ENCODE results near the gene PIGQ.

The PIGQ gene

GRCh38 chr16:539901-540530 is 29.8 kb upstream of the PIGQ start:
- DNase-seq (ENCODE audit: low spot score) = no peak
- Histone ChIP-seq H3K27me3 (ENCODE audit: insufficient read depth, poor library complexity, severe bottlenecking) (no peaks in the 10 kb centered on the region), H3K4me1 (ENCODE audit: insufficient read depth, poor library complexity, severe bottlenecking) (peaks cover 8% of the 10 kb centered on the region), H3K9me3 (ENCODE audit: severe bottlenecking) (no peaks in the 10 kb centered on the region), H3K27ac (ENCODE audit: poor library complexity, severe bottlenecking) (no peak overlapping the region), H3K4me3 (ENCODE audit: severe bottlenecking) (no peak overlapping the region), H3K36me3 (ENCODE audit: low read depth) (peaks cover 29% of the 10 kb centered on the region)
- TF ChIP-seq CTCF (IDR thresholded peaks at IDR 0.05; ENCODE audit: poor library complexity, severe bottlenecking) = no peak
- no peak for ATAC-seq (ENCODE audit: low read depth)

DNA sequence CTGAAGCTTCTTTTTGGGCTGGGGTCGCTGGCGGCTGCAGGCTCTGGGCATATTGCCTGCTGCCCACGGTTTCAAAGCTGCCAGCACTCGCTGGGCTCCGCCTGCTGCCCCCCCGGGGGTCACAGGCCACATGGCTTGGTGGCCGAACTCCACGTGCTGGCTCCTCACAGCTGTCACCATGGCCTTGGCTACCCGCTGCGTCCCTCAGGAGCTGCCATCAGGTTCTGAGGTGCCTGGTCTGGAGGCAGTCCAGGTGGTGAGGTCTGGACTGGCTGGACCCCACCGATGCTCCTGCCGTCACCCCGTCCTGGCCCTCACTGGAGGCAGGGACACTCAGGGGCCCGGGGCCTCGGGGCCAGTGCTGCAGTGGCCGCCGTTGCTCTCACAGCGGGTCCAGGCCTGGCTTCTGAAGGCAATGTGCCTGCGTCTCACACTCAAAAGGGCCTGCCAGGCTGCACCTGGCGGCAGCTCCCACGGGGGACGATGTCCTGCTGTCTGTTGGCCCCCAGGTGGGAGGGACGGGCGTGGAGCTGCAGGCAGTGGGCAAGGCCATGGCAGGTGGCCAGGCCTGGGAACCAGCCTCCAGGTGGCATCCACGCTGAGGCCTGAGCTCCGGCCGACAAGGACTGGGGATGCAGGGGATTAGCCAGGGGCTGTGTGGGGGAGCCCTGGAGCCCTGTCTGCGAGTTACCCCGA is 29.0 kb upstream of the PIGQ start:
- no peak for ATAC-seq (ENCODE audit: low read depth)
- Histone ChIP-seq H3K4me3 (ENCODE audit: severe bottlenecking) (no peak overlapping the region), H3K9me3 (ENCODE audit: severe bottlenecking) (no peaks in the 10 kb centered on the region), H3K36me3 (ENCODE audit: low read depth) (peaks cover 29% of the 10 kb centered on the region), H3K27ac (ENCODE audit: poor library complexity, severe bottlenecking) (no peak overlapping the region), H3K27me3 (ENCODE audit: insufficient read depth, poor library complexity, severe bottlenecking) (no peaks in the 10 kb centered on the region), H3K4me1 (ENCODE audit: insufficient read depth, poor library complexity, severe bottlenecking) (no peaks in the 10 kb centered on the region)
- TF ChIP-seq CTCF (IDR thresholded peaks at IDR 0.05; ENCODE audit: poor library complexity, severe bottlenecking) = no peak
- no peak for DNase-seq (ENCODE audit: low spot score)

DNA sequence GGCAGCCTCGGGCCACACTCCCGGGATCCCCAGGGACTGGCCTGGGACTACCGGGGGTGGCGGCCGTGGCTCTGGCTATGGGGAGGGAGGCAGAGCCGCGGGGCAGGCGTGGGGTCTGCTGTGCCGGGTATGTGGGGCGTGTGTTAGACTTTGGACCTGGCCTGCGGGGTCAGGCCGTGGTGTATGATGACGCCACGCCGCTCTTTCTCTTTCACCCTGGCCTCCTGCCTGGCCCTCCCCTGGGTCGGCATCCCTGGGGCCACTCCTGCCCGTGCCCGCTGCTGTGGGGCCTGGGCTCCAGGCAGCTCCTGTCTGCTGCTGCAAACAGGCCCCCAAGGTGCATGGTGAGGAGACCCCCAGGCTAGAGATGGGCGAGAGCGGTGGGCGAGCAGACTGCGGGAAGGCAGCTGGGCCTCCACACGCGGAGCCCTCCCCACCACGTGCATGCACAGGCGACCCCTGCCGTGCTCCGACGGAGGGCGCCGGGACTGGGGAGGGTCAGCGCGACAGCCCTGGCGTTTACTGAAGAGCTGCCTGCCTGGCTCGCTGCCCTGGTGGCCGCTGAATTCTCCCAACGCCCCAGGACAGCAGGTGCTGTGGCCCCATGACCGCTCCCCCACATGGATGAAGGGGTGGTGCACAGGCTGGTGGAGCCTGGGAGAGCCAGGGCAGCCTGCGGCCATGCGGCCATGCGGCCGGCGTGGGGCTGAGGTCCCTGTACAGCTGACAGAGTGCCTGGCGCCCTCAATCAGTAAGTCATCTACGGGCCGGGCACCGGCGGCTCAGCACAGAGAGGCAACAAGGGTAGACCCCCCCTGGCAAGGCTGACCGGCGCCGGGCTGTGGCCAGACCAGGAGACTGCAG is 26.2 kb upstream of the PIGQ start:
- Histone ChIP-seq H3K27ac (ENCODE audit: poor library complexity, severe bottlenecking) (no peak overlapping the region), H3K4me1 (ENCODE audit: insufficient read depth, poor library complexity, severe bottlenecking) (no peaks in the 10 kb centered on the region), H3K36me3 (ENCODE audit: low read depth) (peaks cover 18% of the 10 kb centered on the region), H3K4me3 (ENCODE audit: severe bottlenecking) (no peak overlapping the region), H3K9me3 (ENCODE audit: severe bottlenecking) (no peaks in the 10 kb centered on the region), H3K27me3 (ENCODE audit: insufficient read depth, poor library complexity, severe bottlenecking) (no peaks in the 10 kb centered on the region)
- DNase-seq (ENCODE audit: low spot score) = no peak
- no peak for ATAC-seq (ENCODE audit: low read depth)
- no peak for TF ChIP-seq CTCF (IDR thresholded peaks at IDR 0.05; ENCODE audit: poor library complexity, severe bottlenecking)

GRCh38 chr16:544517-544916 is 25.3 kb upstream of the PIGQ start:
- H3K9me3 ChIP-seq (ENCODE audit: severe bottlenecking) = no peaks in the 10 kb centered on the region
- H3K36me3 ChIP-seq (ENCODE audit: low read depth) = peaks cover 18% of the 10 kb centered on the region
- no peaks in the 10 kb centered on the region for H3K27me3 ChIP-seq (ENCODE audit: insufficient read depth, poor library complexity, severe bottlenecking)
- H3K4me3 ChIP-seq (ENCODE audit: severe bottlenecking) = no peak overlapping the region
- no peaks in the 10 kb centered on the region for H3K4me1 ChIP-seq (ENCODE audit: insufficient read depth, poor library complexity, severe bottlenecking)
- no peak overlapping the region for H3K27ac ChIP-seq (ENCODE audit: poor library complexity, severe bottlenecking)
- DNase-seq (ENCODE audit: low spot score) (no peak), ATAC-seq (ENCODE audit: low read depth) (no peak)
- no peak for TF ChIP-seq CTCF (IDR thresholded peaks at IDR 0.05; ENCODE audit: poor library complexity, severe bottlenecking)
